ENCODE measurements around the gene SUPV3L1. TPM values are rescaled to one million over a fixed set of nuclear protein-coding genes. Genes with fewer than 3 reads are reported as not detected.
"Not testable (repeated sequence)": the region's sequence is repeated elsewhere in the genome, so short reads cannot be mapped to it uniquely, and the experiment has no call there.

The SUPV3L1 gene
- polyA plus RNA-seq, 3 donors, result 13.6 to 37.1 (median 29.4) TPM

GRCh38 chr10:69246581-69247312 lies 66.7 kb downstream of the SUPV3L1 start:
- no peak overlapping the region for H3K27ac ChIP-seq (ENCODE audit: low read depth, low read length)
- 75 to 87% (median 84%) methylated on average over 14 of the region's 14 CpGs for WGBS, 3 donors

DNA sequence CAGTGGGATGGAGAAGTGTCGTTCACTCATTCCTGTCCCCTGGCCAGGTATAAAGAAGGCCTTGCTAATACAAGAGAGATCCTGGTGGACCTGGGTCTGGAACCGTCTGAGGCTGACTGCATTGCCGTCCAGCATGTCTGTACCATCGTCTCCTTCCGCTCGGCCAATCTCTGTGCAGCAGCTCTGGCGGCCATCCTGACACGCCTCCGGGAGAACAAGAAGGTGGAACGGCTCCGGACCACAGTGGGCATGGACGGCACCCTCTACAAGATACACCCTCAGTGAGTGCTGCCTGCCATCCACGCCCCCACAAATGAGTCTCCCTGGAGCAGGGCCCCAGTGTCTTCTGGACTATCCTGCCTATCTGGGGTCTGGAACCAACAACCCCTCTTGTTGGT lies 67.3 kb downstream of the SUPV3L1 start:
- 88 to 95% (median 94%) methylated on average over 13 of the region's 13 CpGs for WGBS, 3 donors
- H3K27ac ChIP-seq (ENCODE audit: low read depth, low read length), result no peak overlapping the region

DNA sequence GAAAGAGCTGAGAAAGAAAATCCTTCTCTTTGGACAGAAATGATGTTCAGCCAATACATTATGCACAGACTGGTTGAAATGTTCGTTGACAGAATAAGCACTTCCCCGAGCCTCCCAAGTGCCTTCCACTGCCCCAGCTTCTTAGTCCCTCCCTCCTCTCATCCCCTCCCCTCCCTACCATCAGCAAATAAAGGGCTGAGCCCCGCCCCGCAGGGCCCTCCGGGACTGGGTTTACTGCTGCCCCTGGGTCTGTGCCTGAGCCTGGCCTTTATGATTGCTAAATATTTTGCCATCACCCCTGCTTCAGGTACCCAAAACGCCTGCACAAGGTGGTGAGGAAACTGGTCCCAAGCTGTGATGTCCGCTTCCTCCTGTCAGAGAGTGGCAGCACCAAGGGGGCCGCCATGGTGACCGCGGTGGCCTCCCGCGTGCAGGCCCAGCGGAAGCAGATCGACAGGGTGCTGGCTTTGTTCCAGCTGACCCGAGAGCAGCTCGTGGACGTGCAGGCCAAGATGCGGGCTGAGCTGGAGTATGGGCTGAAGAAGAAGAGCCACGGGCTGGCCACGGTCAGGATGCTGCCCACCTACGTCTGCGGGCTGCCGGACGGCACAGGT lies 68.2 kb downstream of the SUPV3L1 start:
- WGBS, 3 donors, result 78 to 88% (median 87%) methylated on average over 24 of the region's 24 CpGs
- no peak overlapping the region for H3K27ac ChIP-seq (ENCODE audit: low read depth, low read length)

GRCh38 chr10:69250041-69250440 lies 70.0 kb downstream of the SUPV3L1 start:
- 88 to 95% (median 95%) methylated on average over 14 of the region's 14 CpGs for WGBS, 3 donors
- H3K27ac ChIP-seq (ENCODE audit: low read depth, low read length), result no peak overlapping the region

GRCh38 chr10:69251417-69251816 lies 71.4 kb downstream of the SUPV3L1 start:
- 95 to 97% (median 96%) methylated on average over 2 of the region's 2 CpGs for WGBS, 3 donors
- not testable (repeated sequence) for H3K27ac ChIP-seq (ENCODE audit: low read depth, low read length)

- WGBS, 3 donors, result 77 to 97% (median 82%) methylated on average over 3 of the region's 3 CpGs
- H3K27ac ChIP-seq (ENCODE audit: low read depth, low read length), result no peak overlapping the region
Observed at GRCh38 chr10:69253171-69253570, 73.1 kb downstream of the SUPV3L1 start.

DNA sequence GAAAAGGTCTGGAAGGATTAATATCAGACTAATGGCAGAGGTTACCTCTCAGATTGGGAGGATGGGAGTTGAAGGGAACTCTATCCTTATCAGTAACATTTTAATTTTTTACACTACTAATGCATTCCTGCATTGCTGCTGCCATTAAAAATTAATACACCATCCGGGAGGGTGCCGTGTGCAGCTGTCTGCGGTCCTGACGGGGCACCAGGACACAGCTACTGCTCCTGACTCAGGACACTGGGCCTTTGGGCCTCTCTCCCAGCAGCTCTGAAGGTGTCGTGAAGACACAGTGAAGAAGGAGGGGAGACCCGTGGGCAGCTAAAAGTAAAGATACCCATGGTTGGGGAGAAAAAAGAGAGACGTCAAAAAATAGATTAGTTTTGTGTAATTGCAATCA lies 74.8 kb downstream of the SUPV3L1 start:
- no peak overlapping the region for H3K27ac ChIP-seq (ENCODE audit: low read depth, low read length)
- WGBS, 3 donors, result 60 to 80% (median 76%) methylated on average over 7 of the region's 7 CpGs

Other genes starting within 250 kb of the SUPV3L1 start
- gene DDX21, start 224.1 kb upstream of the SUPV3L1 start, polyA plus RNA-seq, result 10 to 100 TPM; 25.7 to 96.1 (median 48.8) TPM
- gene KIFBP, start 191.4 kb upstream of the SUPV3L1 start, polyA plus RNA-seq, result 10 to 100 TPM in 2 of 3 donors, 1 to 10 TPM in 1; 7.0 to 22.3 (median 17.9) TPM
- gene SRGN, start 92.1 kb upstream of the SUPV3L1 start, polyA plus RNA-seq, result 100 to 1,000 TPM in 2 of 3 donors, 10 to 100 TPM in 1; 32.0 to 290 (median 181) TPM
- 10 to 100 TPM; 13.1 to 45.2 (median 33.4) TPM for gene VPS26A, start 56.1 kb upstream of the SUPV3L1 start, polyA plus RNA-seq
- 1 to 10 TPM in 1 of 3 donors, under 1 TPM in 1, not detected in 1; 0.13 to 2.6 TPM for gene HKDC1, start 40.1 kb downstream of the SUPV3L1 start, polyA plus RNA-seq
- 10 to 100 TPM; 12.2 to 52.5 (median 29.6) TPM for gene HK1, start 98.3 kb downstream of the SUPV3L1 start, polyA plus RNA-seq
- under 1 TPM; 0.34 to 0.85 (median 0.36) TPM for gene TACR2, start 236.7 kb downstream of the SUPV3L1 start, polyA plus RNA-seq

Measured in adipose tissue (tissue), 3 donors.